Progenitor cell of endocrine pancreas (in vitro differentiated cells): ENCODE measurements around the gene CEP70. TPM values are rescaled to one million over a fixed set of nuclear protein-coding genes. Genes with fewer than 3 reads are reported as not detected.
"Not testable (repeated sequence)": the region's sequence is repeated elsewhere in the genome, so short reads cannot be mapped to it uniquely, and the experiment has no call there.

Experiments used
- DNase-seq: peaks from one replicate; pipeline ENCODE4 v3.0.0; 2021; ENCODE audit warnings: low spot score; ENCODE audit not compliant: unreplicated experiment
- H3K27ac Mint-ChIP-seq: 2 replicates; pipeline ENCODE4 v1.8.0; 2021; ENCODE audit warnings: mild to moderate bottlenecking, moderate library complexity, mixed read lengths
- H3K27me3 Mint-ChIP-seq: 2 replicates; pipeline ENCODE4 v1.8.0; 2021; ENCODE audit warnings: mixed read lengths
- H3K36me3 Mint-ChIP-seq: 2 replicates; pipeline ENCODE4 v1.8.0; 2022; ENCODE audit warnings: mixed read lengths; ENCODE audit not compliant: insufficient read depth
- H3K4me1 Mint-ChIP-seq: 2 replicates; pipeline ENCODE4 v1.8.0; 2021; ENCODE audit warnings: low read depth, mixed read lengths
- H3K4me3 Mint-ChIP-seq: 2 replicates; pipeline ENCODE4 v1.8.0; 2021; ENCODE audit warnings: low read depth, mild to moderate bottlenecking, moderate library complexity, mixed read lengths
- H3K9me3 Mint-ChIP-seq: 2 replicates; pipeline ENCODE4 v1.8.0; 2021; ENCODE audit warnings: low read depth, mixed read lengths
- total RNA-seq: library from RNA; stranded (reverse); gene quantifications from 2 replicates; pipeline ENCODE4 v1.2.1, GENCODE V29; 2021
- TF ChIP-seq, protein P1 (sequence below): fragments of 200-600 bp; sonication (generic); IDR thresholded peaks from one replicate; pipeline ENCODE4 v1.5.0; 2021; ENCODE audit warnings: antibody characterized with exemption, mild to moderate bottlenecking; ENCODE audit not compliant: unreplicated experiment

CEP70 gene
- total RNA-seq, 1 donor from 2014 or later = 61.9 TPM

DNA sequence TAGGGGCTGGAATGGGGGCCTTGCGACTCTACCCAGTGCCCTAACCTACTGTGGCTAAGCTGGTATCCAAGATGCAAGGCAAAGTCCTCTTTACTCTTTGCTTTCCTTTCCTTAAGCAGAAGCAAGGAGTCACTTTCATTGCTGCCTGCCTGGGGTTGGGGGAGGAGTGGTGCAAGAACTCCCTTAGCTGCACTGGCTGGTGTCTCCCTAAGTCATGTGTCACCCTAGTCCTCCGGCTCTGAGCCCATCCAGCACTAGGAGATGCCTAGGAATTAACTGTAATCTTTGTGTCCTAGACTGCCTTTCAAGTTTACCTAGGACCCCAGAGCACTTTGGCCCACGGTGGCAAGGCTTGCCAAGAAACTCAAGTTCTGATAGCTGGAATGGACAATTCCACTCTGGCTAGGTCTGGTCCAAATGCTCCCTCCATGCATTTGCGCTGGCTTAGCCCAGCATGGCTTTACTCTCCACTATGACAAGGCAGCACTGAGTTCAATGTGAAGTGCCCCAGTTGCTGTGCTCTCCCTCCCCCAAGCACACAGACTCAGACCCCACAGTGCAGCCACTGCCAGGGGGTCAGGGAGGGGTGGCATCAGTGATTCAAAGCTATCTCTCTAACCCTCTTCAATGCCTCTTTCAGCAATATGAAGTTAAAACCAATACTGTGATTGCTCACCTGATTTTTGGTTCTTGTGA is 100.9 kb downstream of the CEP70 start:
- Mint-ChIP-seq H3K36me3 (peaks cover 33% of the 10 kb centered on the region), H3K9me3 (peaks cover 21% of the 10 kb centered on the region), H3K4me1 (peaks cover 9% of the 10 kb centered on the region), H3K4me3 (no peak overlapping the region), H3K27me3 (no peaks in the 10 kb centered on the region), H3K27ac (no peak overlapping the region)
- no peak for DNase-seq
- TF ChIP-seq, protein P1, sequence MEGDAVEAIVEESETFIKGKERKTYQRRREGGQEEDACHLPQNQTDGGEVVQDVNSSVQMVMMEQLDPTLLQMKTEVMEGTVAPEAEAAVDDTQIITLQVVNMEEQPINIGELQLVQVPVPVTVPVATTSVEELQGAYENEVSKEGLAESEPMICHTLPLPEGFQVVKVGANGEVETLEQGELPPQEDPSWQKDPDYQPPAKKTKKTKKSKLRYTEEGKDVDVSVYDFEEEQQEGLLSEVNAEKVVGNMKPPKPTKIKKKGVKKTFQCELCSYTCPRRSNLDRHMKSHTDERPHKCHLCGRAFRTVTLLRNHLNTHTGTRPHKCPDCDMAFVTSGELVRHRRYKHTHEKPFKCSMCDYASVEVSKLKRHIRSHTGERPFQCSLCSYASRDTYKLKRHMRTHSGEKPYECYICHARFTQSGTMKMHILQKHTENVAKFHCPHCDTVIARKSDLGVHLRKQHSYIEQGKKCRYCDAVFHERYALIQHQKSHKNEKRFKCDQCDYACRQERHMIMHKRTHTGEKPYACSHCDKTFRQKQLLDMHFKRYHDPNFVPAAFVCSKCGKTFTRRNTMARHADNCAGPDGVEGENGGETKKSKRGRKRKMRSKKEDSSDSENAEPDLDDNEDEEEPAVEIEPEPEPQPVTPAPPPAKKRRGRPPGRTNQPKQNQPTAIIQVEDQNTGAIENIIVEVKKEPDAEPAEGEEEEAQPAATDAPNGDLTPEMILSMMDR = no peak

DNA sequence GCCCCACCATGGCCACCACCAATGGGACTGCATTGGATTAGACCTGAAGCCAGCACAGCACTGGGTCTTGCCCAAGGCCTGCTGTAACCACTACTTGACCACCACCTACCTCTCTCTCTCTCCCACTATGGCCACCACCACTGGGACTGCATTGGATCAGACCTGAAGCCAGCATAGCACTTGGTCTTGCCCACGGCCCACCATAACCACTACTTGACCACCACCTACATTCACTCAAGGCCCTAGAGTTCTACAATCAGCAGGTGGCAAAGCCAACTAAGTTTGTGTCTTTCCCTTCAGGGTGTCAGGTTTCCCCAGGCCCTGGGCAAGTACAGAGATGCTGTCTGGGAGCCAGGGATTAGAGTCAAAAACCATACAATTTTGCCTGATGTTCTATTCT is 102.1 kb downstream of the CEP70 start:
- Mint-ChIP-seq H3K9me3 (peaks cover 30% of the 10 kb centered on the region), H3K4me1 (peaks cover 7% of the 10 kb centered on the region), H3K36me3 (peaks cover 41% of the 10 kb centered on the region)

DNA sequence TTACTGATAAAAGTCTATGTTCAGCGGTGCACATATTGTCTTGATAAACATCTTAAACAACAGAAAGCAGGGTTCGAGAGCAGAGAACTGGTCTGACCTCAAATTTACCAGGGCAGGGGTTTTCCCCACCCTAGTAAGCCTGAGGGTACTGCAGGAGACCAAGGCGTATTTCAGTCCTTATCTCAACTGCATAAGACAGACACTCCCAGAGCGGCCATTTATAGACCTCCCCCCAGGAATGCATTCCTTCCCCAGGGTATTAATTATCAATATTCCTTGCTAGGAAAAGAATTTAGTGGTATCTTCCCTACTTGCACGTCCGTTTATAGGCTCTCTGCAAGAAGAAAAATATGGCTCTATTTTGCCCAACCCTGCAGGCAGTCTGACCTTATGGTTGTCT is 107.5 kb downstream of the CEP70 start:
- H3K27me3 Mint-ChIP-seq, H3K4me3 Mint-ChIP-seq, DNase-seq, H3K4me1 Mint-ChIP-seq, H3K27ac Mint-ChIP-seq: not testable (repeated sequence)
- Mint-ChIP-seq H3K9me3 (peaks cover 50% of the 10 kb centered on the region), H3K36me3 (peaks cover 45% of the 10 kb centered on the region)

More for the DNA sequence above, 102.1 kb downstream of the CEP70 start:
- H3K27me3 Mint-ChIP-seq = no peaks in the 10 kb centered on the region
- DNase-seq = no peak
- TF ChIP-seq, protein P1 = no peak
- no peak overlapping the region for H3K4me3 Mint-ChIP-seq
- no peak overlapping the region for H3K27ac Mint-ChIP-seq

DNA sequence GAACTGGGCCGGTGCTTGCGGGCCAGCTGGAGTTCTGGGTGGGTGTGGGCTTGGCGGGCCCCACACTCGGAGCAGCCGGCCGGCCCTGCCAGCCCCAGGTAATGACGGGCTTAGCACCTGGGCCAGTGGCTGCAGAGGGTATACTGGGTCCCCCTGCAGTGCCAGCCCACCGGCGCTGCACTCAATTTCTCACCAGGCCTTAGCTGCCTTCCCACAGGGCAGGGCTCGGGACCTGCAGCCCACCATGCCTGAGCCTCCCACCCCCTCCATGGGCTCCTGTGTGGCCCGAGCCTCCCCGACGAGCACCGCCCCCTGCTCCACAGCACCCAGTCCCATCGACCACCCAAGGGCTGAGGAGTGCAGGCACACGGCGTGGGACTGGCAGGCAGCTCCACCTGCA is 109.4 kb downstream of the CEP70 start:
- not testable (repeated sequence) for DNase-seq, H3K4me1 Mint-ChIP-seq, H3K27ac Mint-ChIP-seq, H3K27me3 Mint-ChIP-seq, H3K4me3 Mint-ChIP-seq
- Mint-ChIP-seq H3K9me3 (peaks cover 37% of the 10 kb centered on the region), H3K36me3 (peaks cover 30% of the 10 kb centered on the region)

DNA sequence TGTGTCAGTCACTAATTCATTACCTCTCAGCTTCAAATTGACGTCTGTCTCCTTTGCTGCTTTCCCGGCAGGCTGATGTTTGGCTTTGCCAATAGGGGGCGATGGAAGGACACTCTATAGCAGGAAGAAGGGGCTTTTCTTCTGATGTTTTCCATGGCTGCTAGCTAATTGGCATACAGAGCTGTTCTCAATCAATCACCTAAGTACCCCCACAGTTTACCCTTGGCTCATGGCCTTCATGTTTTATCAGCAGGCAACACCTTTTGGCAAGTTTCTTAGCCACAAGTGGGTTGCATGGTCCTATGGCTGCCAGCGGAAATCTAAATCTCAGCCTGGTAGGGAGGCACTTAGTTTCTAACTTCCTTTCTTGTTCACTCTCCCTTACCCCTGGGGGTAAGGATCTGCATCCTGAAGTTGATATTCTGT is 114.6 kb downstream of the CEP70 start:
- no peak for DNase-seq
- H3K27me3 Mint-ChIP-seq = no peaks in the 10 kb centered on the region
- no peaks in the 10 kb centered on the region for H3K4me1 Mint-ChIP-seq
- H3K27ac Mint-ChIP-seq = no peak overlapping the region
- TF ChIP-seq, protein P1 = peak; percentile 84
- H3K36me3 Mint-ChIP-seq = no peaks in the 10 kb centered on the region
- no peak overlapping the region for H3K4me3 Mint-ChIP-seq
- H3K9me3 Mint-ChIP-seq = peaks cover 5% of the 10 kb centered on the region

DNA sequence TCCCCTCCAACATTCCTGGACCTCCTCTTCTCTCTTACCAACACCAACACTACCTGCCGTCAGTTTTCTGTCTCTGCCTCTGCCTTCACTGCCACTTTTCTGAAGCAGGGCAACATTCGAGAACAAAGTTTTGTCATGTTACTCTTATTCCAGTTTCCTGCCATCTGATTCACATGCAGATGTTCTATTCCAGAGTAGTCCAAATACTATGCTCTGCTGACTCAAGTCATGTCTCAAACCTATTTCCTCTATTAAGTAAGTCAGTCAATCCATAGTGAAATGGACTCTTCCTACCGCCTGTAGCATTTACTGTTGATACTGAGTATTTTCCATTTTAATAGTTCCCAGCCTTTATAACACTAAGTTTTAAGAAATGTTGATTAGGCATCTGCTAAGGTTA is 116.3 kb downstream of the CEP70 start:
- DNase-seq = no peak
- no peak overlapping the region for H3K27ac Mint-ChIP-seq
- no peaks in the 10 kb centered on the region for H3K4me1 Mint-ChIP-seq
- H3K9me3 Mint-ChIP-seq = no peaks in the 10 kb centered on the region
- TF ChIP-seq, protein P1 = no peak
- no peaks in the 10 kb centered on the region for H3K36me3 Mint-ChIP-seq
- H3K27me3 Mint-ChIP-seq = no peaks in the 10 kb centered on the region
- no peak overlapping the region for H3K4me3 Mint-ChIP-seq
